OCI-LY1 (cell line): ENCODE measurements around the gene METTL2A.
"Not testable (repeated sequence)": the region's sequence is repeated elsewhere in the genome, so short reads cannot be mapped to it uniquely, and the experiment has no call there.

ENCODE experiments used
- CTCF ChIP-seq: fragments of 200-600 bp; sonication (generic), shearing (Covaris generic); IDR thresholded peaks from 2 replicates; pipeline ENCODE4 v1.5.1; 2017; ENCODE audit warnings: mild to moderate bottlenecking, antibody characterized with exemption, low read length, moderate library complexity, mixed read lengths
- EZH2 ChIP-seq: fragments of 200-600 bp; sonication (generic), shearing (Covaris generic); IDR thresholded peaks from 2 replicates; pipeline ENCODE4 v1.8.0; 2017; ENCODE audit warnings: borderline replicate concordance, mixed run types, mild to moderate bottlenecking, antibody characterized with exemption, low read length, moderate library complexity, mixed read lengths

DNA sequence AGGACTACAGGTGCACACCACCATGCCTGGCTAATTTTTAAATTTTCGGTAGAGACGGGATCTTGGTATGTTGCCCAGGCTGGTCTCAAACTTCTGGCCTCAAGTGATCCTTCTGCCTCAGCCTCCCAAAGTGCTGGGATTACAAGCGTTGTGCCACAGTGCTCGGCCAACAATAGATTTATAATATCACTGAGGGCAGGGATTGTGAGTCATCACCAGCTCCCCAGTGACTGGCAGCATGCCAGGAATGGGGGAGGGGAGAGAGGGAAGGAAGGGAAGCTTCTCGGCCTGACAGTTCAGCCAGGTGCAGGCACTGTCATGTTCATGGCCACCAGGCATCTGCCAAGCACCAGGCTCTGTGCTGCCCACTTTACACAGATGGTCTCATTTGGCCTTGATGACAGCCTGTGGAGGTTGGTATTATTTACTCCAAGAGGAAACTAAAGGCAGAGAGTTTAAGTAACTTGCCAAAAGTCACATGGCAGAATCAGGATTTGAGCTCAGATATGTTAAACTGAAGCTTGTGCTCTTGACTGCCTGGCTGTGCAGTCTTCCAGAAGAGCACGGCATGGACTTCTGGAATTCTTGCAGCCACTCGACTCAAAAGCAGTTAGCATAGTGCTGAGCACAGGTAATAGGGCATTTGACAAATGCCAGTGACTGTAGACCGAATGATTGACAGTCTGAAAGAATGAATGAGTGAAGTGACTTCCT lies 47.1 kb downstream of the METTL2A start:
- not testable (repeated sequence) for TF ChIP-seq CTCF, EZH2
